SK-N-SH treated with all-trans-retinoic acid at 6 μM for 48 hours (cell line): Measurements from ENCODE around the gene TPO.

ENCODE experiments used
- ATAC-seq: fragments of 200-7000 bp; cut with Tn5 transposase; 3 replicates; pipeline ENCODE4 v1.9.1; 2020; ENCODE audit warnings: mild to moderate bottlenecking, moderate library complexity
- ARNTL ChIP-seq: fragments of 450-650 bp; formaldehyde crosslinking; IDR thresholded peaks from 2 replicates; pipeline ENCODE4 v1.5.0; 2020; ENCODE audit warnings: low read depth, mild to moderate bottlenecking, moderate library complexity, borderline replicate concordance
- BACH2 ChIP-seq: fragments of 250-450 bp; sonication (Bioruptor Pico); IDR thresholded peaks from 2 replicates; pipeline ENCODE4 v1.9.0; 2021; ENCODE audit warnings: mild to moderate bottlenecking, borderline replicate concordance
- ISL1 ChIP-seq: fragments of 250-450 bp; sonication (Bioruptor Pico); IDR thresholded peaks from 2 replicates; pipeline ENCODE4 v2.1.2; 2022; ENCODE audit warnings: mild to moderate bottlenecking, moderate library complexity
- OSR1 ChIP-seq: fragments of 250-450 bp; sonication (Bioruptor Pico); IDR thresholded peaks from 2 replicates; pipeline ENCODE4 v1.8.0; 2022; ENCODE audit warnings: moderate library complexity, mild to moderate bottlenecking, inconsistent platforms
- PPARA ChIP-seq: fragments of 250-450 bp; sonication (Bioruptor Pico); IDR thresholded peaks from 2 replicates; pipeline ENCODE4 v1.5.0; 2020; ENCODE audit warnings: mild to moderate bottlenecking, borderline replicate concordance
- RARB ChIP-seq: fragments of 250-450 bp; sonication (Bioruptor Pico); IDR thresholded peaks from 2 replicates; pipeline ENCODE4 v1.8.0; 2021; ENCODE audit warnings: mild to moderate bottlenecking, moderate library complexity
- SNAI2 ChIP-seq: fragments of 250-450 bp; sonication (Bioruptor Pico); IDR thresholded peaks from 2 replicates; pipeline ENCODE4 v1.5.0; 2020; ENCODE audit warnings: mild to moderate bottlenecking, moderate library complexity
- TCF4 ChIP-seq: fragments of 250-450 bp; sonication (Bioruptor Pico); IDR thresholded peaks from 2 replicates; pipeline ENCODE4 v1.8.0; 2021; ENCODE audit warnings: mild to moderate bottlenecking, moderate library complexity, borderline replicate concordance
- TOX ChIP-seq: fragments of 250-450 bp; sonication (Bioruptor Pico); IDR thresholded peaks from 2 replicates; pipeline ENCODE4 v1.8.0; 2021; ENCODE audit warnings: mild to moderate bottlenecking, moderate library complexity, borderline replicate concordance
- ZC3H10 ChIP-seq: fragments of 250-450 bp; sonication (Bioruptor Pico); IDR thresholded peaks from 2 replicates; pipeline ENCODE4 v1.5.1; 2021; ENCODE audit warnings: mild to moderate bottlenecking, moderate library complexity
- ZFP30 ChIP-seq: fragments of 450-650 bp; formaldehyde crosslinking; IDR thresholded peaks from 2 replicates; pipeline ENCODE4 v1.5.0; 2022; ENCODE audit warnings: mild to moderate bottlenecking, moderate library complexity
- ZNF70 ChIP-seq: fragments of 450-650 bp; formaldehyde crosslinking; IDR thresholded peaks from 2 replicates; pipeline ENCODE4 v1.5.0; 2020; ENCODE audit warnings: mild to moderate bottlenecking, moderate library complexity
- TF ChIP-seq, protein P1 (sequence below): fragments of 250-450 bp; sonication (Bioruptor Pico); IDR thresholded peaks from 2 replicates; pipeline ENCODE4 v1.8.0; 2020; ENCODE audit warnings: mild to moderate bottlenecking, moderate library complexity, borderline replicate concordance
- TF ChIP-seq, protein P2 (sequence below): fragments of 250-450 bp; sonication (Bioruptor Pico); IDR thresholded peaks from 2 replicates; pipeline ENCODE4 v1.5.1; 2020; ENCODE audit warnings: low read depth, mild to moderate bottlenecking, moderate library complexity
- TF ChIP-seq, protein P3 (sequence below): fragments of 250-450 bp; sonication (Bioruptor Pico); IDR thresholded peaks from 2 replicates; pipeline ENCODE4 v1.5.1; 2021; ENCODE audit warnings: mild to moderate bottlenecking, moderate library complexity
- TF ChIP-seq, protein P4 (sequence below): fragments of 250-450 bp; sonication (Bioruptor Pico); IDR thresholded peaks from 2 replicates; pipeline ENCODE4 v1.8.0; 2021; ENCODE audit warnings: low read depth, mild to moderate bottlenecking, moderate library complexity, borderline replicate concordance
- TF ChIP-seq, protein P5 (sequence below): fragments of 250-450 bp; sonication (Bioruptor Pico); IDR thresholded peaks from 2 replicates; pipeline ENCODE4 v1.5.0; 2020; ENCODE audit warnings: mild to moderate bottlenecking, moderate library complexity

The TPO gene

DNA sequence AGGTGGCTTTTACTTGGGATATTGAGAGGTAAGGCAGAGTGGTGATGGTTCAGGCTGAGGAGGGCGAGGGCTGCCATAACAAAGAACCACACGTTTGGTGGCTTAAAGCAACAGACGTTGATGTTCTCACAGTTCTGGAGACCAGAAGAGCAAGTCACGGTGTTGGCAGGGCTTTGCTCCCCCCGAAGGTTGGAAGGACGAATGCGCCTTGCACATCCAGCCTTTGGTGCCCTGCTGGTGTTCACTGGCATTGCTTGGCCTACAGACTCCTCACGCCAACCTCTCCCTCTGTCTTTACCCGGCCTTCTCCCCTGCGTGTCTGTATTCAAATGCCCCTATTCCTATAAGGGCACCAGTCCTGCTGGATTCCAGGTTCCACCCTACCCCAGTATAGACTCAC, 125.4 kb downstream of the TPO start (continued):
- TF ChIP-seq, protein P1, sequence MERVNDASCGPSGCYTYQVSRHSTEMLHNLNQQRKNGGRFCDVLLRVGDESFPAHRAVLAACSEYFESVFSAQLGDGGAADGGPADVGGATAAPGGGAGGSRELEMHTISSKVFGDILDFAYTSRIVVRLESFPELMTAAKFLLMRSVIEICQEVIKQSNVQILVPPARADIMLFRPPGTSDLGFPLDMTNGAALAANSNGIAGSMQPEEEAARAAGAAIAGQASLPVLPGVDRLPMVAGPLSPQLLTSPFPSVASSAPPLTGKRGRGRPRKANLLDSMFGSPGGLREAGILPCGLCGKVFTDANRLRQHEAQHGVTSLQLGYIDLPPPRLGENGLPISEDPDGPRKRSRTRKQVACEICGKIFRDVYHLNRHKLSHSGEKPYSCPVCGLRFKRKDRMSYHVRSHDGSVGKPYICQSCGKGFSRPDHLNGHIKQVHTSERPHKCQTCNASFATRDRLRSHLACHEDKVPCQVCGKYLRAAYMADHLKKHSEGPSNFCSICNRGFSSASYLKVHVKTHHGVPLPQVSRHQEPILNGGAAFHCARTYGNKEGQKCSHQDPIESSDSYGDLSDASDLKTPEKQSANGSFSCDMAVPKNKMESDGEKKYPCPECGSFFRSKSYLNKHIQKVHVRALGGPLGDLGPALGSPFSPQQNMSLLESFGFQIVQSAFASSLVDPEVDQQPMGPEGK (CRISPR knock-in tag): no peak
- TF ChIP-seq, all 23 proteins: peak for 0

DNA sequence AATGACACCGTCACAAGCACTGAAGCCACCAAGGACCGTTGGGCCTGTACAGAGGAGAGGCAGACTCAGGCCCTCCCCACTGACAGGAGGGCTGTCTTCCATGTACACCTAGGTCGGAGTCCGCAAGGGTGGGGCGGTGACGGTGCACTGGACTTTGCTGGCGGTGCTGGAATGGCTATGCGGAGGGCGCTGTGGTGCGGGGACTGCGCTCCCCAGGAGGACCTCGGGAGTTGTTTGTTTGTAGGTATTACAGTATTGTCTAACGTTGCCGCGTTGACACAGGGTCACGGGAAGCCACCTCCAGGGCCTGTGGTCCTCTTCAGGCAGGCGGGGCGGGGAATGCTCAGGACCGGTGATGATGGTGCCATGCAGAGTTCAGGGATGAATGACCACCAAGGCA, 126.2 kb downstream of the TPO start:
- no peak for ATAC-seq

DNA sequence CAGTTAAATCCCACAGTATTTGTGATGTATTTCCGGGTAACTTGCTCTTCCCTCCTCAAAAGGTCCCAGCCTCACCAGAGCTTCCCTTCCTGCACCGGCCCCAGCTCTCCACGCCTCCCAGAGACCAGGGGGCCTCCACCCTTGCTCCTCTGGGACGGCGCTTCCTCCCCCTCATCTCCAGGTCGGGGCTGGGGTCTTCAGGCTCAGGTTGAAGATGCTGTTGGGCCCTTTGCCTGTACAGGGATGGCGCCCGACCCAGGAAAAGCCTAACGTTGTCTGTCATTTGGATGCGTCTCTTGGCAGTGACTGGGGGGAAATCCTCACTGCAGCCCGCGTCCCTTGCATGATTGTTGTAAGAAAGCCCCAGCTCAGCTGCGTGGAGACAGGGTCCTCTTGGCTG, 126.7 kb downstream of the TPO start:
- ATAC-seq: no peak
- TF ChIP-seq TOX (CRISPR knock-in tag) (no peak), ARNTL (CRISPR knock-in tag) (no peak), PPARA (CRISPR knock-in tag) (no peak), TCF4 (no peak), ZNF70 (no peak), ISL1 (no peak), OSR1 (CRISPR knock-in tag) (no peak), ZC3H10 (no peak)
- TF ChIP-seq, protein P2, sequence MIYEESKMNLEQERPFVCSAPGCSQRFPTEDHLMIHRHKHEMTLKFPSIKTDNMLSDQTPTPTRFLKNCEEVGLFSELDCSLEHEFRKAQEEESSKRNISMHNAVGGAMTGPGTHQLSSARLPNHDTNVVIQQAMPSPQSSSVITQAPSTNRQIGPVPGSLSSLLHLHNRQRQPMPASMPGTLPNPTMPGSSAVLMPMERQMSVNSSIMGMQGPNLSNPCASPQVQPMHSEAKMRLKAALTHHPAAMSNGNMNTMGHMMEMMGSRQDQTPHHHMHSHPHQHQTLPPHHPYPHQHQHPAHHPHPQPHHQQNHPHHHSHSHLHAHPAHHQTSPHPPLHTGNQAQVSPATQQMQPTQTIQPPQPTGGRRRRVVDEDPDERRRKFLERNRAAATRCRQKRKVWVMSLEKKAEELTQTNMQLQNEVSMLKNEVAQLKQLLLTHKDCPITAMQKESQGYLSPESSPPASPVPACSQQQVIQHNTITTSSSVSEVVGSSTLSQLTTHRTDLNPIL: no peak
- TF ChIP-seq, protein P3, sequence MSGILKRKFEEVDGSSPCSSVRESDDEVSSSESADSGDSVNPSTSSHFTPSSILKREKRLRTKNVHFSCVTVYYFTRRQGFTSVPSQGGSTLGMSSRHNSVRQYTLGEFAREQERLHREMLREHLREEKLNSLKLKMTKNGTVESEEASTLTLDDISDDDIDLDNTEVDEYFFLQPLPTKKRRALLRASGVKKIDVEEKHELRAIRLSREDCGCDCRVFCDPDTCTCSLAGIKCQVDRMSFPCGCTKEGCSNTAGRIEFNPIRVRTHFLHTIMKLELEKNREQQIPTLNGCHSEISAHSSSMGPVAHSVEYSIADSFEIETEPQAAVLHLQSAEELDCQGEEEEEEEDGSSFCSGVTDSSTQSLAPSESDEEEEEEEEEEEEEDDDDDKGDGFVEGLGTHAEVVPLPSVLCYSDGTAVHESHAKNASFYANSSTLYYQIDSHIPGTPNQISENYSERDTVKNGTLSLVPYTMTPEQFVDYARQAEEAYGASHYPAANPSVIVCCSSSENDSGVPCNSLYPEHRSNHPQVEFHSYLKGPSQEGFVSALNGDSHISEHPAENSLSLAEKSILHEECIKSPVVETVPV: no peak
- TF ChIP-seq, protein P1 (CRISPR knock-in tag): no peak
- TF ChIP-seq, protein P4, sequence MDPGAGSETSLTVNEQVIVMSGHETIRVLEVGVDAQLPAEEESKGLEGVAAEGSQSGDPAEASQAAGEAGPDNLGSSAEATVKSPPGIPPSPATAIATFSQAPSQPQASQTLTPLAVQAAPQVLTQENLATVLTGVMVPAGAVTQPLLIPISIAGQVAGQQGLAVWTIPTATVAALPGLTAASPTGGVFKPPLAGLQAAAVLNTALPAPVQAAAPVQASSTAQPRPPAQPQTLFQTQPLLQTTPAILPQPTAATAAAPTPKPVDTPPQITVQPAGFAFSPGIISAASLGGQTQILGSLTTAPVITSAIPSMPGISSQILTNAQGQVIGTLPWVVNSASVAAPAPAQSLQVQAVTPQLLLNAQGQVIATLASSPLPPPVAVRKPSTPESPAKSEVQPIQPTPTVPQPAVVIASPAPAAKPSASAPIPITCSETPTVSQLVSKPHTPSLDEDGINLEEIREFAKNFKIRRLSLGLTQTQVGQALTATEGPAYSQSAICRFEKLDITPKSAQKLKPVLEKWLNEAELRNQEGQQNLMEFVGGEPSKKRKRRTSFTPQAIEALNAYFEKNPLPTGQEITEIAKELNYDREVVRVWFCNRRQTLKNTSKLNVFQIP (CRISPR knock-in tag): no peak
- TF ChIP-seq, protein P5, sequence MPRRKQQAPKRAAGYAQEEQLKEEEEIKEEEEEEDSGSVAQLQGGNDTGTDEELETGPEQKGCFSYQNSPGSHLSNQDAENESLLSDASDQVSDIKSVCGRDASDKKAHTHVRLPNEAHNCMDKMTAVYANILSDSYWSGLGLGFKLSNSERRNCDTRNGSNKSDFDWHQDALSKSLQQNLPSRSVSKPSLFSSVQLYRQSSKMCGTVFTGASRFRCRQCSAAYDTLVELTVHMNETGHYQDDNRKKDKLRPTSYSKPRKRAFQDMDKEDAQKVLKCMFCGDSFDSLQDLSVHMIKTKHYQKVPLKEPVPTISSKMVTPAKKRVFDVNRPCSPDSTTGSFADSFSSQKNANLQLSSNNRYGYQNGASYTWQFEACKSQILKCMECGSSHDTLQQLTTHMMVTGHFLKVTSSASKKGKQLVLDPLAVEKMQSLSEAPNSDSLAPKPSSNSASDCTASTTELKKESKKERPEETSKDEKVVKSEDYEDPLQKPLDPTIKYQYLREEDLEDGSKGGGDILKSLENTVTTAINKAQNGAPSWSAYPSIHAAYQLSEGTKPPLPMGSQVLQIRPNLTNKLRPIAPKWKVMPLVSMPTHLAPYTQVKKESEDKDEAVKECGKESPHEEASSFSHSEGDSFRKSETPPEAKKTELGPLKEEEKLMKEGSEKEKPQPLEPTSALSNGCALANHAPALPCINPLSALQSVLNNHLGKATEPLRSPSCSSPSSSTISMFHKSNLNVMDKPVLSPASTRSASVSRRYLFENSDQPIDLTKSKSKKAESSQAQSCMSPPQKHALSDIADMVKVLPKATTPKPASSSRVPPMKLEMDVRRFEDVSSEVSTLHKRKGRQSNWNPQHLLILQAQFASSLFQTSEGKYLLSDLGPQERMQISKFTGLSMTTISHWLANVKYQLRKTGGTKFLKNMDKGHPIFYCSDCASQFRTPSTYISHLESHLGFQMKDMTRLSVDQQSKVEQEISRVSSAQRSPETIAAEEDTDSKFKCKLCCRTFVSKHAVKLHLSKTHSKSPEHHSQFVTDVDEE (CRISPR knock-in tag): no peak

More for the DNA sequence above, 126.2 kb downstream of the TPO start:
- TF ChIP-seq, protein P5 (CRISPR knock-in tag): no peak
- TF ChIP-seq, protein P2: no peak
- TF ChIP-seq TCF4 (no peak), ZC3H10 (no peak), RARB (no peak), SNAI2 (CRISPR knock-in tag) (no peak), ZFP30 (no peak), PPARA (CRISPR knock-in tag) (no peak), BACH2 (no peak)
